HG03575 (cell line): Measurements from ENCODE around the gene ANKS1B.
"Not testable (repeated sequence)": the region's sequence is repeated elsewhere in the genome, so short reads cannot be mapped to it uniquely, and the experiment has no call there.

Source experiments
- ATAC-seq: cut with Tn5 transposase; IDR thresholded peaks from one replicate; pipeline ENCODE4 v1.9.1; 2021; ENCODE audit not compliant: unreplicated experiment, insufficient number of reproducible peaks, low FRiP score; ENCODE audit errors: extremely low read depth

The ANKS1B gene

DNA sequence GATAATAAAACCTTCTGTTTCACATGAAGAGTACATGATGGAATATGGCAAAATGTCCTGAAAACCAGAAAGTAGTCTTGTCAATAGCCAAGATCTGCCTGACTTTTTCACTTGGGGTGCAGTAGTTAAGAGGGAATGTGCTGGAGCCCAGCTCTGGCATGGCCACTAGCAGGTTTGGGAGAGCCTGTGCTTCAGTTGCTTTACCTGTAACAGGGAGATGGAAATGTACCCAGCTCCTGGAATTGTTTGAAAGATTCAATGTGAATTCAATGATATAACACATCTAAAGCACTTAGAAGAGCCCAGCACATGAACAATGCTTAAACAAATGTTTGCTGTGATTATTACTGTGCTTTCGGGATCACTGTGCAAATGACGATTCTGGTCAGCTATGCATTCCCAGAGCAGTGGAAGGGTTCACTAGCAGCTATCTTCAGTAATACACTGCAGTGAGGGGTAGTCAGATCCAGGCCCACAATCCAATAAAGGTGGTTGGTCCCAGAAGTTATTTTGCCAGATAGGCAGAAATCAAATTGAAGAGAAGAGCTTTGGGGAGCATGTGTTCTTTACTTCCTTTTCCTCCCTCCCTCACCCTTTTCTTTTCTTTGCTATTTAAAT lies 1114.7 kb downstream of the ANKS1B start:
- no peak for ATAC-seq

DNA sequence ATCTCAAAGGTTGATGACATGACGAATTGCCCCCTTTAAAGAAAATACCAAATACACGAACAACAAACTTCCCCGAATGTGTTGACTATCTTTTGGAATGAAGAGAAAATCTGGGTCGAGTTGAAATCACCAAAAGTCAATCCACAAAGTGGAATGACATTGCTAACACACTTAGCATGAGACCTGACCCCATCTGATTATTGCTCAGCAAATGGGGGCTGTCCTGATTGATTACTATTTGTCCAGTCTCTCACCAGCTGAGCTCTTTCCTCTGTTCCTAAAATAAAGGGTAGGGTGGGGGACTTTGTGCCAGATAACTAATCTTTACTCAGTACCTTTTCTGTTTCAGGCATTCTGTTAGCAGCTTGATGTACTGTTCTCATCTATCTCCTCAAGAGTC lies 1116.2 kb downstream of the ANKS1B start:
- ATAC-seq, result no peak

DNA sequence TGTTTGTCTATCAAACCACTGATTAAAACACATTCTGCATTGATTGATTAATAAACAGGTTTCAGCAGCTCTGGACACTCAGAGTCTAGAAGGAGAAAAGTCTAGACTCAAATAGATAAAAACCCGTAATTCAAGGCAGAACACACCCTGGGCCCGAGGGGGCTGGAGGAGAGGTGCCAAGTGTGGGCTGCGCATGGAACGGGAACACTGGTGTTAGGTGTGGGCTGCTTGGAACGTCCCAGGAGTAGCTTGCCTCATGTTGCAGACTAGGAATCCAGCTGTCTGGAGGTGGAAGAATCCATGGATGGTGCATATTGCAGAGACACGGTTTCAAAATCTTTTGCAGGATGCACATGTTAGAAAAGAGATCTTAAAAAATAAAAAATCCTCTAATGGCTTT lies 1116.7 kb downstream of the ANKS1B start:
- ATAC-seq, result no peak

DNA sequence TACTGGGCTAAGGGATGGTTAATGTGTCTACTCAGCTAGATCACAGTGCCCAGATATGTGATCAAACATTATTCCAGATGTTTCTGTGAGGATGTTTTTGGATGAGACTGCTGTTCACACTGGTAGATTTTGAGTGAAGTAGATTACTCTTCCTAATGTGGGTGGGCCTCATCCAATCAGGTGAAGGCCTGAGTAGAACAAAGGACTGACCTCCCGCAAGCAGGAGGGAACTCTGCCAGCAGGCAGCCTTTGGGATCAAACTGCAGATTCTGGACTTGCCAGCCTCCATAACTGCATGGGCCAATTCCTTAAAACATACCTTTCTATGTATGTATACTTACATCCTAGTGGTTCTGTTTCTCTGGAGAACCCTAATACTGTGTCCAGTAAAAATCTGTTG lies 1120.4 kb downstream of the ANKS1B start:
- no peak for ATAC-seq

DNA sequence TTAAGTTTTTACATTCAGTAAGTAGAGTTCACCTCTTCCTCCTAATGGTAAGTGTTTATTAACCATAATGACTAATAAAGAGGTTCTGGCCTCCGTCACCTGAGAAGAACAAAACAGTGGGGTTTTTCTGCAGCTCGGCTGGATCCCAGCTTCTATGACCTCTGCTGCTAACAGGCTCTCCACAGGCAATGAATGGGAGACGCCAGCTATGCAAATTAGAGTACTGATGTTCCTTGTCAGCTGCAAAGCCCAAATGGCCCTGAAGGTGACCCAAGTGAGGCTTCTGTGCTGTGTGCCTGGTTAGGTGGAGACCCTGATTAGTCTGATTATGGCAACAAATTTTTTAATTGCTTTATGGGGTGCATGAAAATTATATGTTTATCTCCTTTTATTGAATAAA lies 1121.6 kb downstream of the ANKS1B start:
- no peak for ATAC-seq

DNA sequence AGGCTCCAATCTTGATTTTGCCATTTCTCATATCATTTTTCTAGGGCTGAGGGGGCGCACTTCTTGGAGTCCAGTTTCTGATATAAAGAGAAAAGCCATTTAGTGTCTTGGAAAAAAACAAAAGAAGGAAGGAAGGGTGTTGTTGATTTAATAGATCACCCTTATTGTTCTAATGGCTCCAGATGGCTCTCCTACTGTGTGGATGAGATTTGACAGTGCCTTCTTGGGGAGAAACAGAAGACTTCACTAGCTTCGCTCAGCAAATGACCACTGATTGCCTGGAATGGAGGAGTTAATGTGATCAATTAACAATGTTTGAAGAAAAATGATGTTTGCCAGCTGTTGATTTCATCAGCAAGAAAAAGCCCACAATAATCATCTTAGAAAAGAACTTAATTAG lies 1123.5 kb downstream of the ANKS1B start:
- no peak for ATAC-seq

DNA sequence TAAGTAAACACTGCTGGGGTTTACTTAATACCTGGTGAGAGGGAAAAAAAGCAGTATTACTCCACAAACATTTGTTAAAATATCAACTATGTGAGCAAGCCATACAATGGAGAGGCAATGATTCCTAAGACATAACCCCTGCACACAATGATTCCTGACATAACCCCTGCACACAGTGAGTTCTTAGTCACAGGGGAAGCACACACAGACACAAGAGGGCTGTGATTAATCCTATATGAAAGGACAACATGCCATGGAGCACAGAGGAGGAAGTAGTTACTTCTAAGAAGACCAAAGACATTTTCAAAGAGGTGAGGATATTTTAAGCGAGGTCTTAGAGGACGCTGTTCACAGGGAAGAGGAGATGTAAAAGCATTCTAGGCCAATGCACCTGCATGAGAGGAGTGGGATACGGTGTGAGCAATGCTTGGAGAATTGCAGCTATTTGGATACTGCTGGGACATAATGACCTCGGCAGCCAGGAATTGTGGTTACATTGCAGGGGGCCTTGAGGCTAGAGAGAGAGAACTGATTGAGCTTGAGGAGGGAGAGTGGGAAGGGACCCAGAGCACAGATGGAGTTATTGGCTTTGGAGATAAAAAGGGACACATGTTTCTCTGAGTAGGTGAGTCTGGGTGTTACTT lies 1127.7 kb downstream of the ANKS1B start:
- ATAC-seq, result no peak

DNA sequence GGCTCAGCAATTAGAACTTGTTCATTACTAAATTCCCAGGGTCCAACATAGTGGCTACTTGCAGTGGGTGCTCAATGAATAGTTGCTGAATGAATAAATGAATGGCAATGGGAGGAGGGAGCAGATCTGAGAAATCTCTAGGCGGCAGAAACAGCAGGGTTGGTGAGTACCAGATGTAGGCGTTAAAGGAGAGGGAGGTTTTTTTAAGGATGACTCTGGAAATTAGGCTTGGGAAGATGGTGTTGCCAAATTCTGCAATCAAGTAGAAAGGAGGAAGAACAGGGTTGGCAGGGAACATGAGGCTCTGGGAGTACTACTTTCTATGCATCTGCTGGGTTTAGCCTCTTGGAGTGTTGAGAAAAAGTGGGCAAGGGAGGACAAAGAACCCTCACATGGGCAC lies 1132.6 kb downstream of the ANKS1B start:
- ATAC-seq, result no peak

DNA sequence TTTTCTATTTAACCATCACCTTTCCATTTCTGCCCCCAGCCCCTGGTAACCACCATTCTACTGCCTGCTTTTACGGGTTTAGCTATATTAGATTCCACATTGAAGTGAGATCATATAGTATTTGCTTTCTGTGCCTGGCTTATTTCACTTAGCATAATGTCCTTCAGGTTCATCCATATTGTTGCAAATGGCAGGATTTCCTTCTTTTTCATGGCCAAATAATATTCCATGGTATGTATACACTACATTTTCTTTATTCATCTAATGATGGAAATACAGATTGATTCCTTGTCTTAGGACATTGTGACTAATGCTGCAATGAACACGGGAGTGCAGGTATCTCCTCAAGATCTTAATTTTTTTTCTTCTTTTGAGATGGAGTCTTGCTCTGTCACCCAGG lies 1137.5 kb downstream of the ANKS1B start:
- no peak for ATAC-seq

DNA sequence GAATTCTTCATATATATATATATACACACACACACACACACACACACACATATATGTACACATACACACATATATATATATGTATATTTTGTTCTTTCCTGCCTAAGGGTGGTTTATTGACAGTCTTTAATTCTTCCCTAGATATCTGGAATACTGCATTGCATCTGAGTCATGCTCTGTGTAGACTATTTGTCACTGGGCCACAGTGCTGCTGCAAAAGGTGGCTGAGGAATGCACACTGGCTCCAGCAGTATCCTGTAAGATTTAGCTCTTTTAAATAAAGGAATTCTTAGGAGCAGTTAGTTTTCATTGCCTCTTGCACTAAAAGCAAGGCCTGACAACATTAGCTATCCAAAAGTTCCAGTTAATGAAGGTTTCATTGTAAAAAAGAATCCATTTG lies 1138.8 kb downstream of the ANKS1B start:
- ATAC-seq, result no peak

DNA sequence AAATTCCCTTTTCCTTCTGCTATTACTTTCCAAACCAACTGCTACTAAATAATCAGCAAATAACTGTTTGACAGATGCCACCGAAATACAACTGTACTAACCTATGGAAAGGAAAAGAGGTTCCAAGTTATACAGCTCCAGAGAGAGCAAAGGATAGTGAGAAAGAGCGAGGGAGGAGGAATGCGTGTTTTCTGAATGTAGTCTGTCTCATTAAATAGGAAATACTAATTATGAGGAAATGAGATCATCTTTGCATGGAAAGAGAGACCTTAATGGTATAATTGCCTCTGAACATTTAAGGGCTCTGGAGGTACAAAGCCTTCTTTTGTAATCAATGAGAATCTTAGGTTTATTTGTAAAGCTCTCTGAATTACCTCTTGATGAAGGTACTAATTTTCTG lies 1144.4 kb downstream of the ANKS1B start:
- ATAC-seq, result no peak

DNA sequence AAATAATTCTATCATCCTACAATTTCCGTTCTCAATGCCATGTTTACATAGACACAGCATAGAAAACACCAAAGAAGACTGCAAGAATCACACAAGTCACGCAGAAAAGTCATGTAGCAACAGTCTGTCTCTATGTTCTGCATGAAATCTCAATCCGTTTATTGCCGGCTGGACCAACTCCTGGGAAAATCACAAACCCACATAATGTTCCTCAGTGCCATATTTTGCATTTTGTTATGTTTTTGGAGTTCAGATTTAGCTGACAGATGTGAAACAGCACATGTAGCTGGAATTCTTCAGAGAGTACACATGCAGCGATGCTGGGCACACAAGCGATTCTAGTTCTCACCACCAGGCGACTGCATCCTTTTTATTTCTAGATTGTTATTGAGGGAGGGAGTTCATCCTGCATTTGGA lies 1146.5 kb downstream of the ANKS1B start:
- ATAC-seq, result no peak

DNA sequence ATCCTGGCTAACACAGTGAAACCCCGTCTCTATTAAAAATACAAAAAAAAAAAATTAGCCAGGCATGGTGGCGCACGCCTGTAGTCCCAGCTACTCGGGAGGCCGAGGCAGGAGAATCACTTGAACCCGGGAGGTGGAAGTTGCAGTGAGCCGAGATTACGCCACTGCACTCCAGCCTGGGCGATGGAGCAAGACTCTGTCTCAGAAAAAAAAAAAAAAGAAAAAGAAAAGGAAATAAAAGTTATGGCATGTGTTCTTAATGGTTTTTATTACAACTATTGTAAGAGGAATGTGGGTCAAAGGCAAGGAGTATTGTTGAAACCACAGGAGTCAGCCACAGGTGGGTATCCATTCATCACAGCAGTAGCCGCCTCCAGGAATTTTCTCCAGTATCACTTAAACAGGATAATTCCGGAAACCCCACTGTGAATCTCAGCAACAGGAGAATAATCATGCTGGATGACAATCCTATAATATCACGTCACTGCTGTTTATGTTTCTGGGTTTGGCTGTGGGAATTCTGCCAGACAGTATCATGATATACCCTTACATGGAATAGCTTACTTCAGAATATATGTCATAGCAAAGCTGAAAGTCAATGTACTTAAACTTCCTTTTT lies 1147.5 kb downstream of the ANKS1B start:
- not testable (repeated sequence) for ATAC-seq

DNA sequence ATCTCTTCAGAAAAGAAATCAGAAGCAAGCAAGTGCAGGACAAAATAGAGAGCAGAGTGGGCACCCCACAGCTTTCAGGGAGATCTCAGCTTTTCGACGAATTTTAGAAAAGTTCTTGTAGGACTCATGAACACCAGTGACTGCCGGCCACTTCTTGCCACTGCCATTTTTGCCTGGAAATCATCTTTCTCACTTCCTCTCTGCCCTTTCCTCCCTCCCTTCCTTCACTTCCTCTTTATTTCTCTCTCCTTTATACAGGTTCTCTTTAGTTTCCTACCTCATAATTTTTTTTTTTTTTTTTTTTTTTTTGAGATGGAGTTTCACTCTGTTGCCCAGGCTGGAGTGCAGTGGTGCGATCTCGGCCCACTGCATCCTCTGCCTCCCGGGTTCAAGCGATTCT lies 1154.1 kb downstream of the ANKS1B start:
- ATAC-seq, result no peak

DNA sequence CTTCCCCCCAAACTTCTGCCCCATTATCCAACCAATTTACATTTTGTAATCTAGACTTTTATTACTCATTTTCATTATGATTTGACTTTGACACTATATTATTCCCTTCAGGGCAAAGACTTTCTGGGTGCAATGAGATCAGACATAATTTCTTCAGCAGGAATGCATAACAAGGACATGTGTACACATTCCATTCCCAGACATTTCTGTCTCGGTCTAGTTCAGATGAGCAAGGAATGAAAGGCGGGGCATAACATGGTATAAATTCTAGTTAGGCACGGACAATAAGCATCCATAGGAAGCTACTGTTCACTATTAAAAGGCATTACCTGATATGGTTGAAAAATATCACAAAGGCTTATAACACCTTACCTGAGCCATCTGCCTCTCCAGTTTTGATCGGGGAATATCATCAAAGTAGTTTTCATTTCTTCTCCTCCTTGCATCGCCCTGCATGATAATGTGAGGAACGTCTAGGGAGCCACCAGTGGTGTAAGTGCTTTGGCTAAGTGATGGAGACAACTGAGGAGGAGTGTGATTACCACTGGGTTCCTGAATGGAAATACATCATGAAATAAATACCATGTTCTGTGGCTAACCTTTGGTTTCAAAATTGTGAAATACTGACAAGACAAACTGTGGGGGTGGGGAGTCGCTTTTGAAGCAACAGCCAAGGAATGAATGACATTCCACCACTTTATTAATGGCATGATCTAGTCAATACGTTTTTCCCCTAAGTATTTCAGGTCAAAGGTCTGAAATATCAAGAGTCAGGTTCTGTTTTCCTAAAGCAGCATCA lies 1155.7 kb downstream of the ANKS1B start:
- no peak for ATAC-seq

DNA sequence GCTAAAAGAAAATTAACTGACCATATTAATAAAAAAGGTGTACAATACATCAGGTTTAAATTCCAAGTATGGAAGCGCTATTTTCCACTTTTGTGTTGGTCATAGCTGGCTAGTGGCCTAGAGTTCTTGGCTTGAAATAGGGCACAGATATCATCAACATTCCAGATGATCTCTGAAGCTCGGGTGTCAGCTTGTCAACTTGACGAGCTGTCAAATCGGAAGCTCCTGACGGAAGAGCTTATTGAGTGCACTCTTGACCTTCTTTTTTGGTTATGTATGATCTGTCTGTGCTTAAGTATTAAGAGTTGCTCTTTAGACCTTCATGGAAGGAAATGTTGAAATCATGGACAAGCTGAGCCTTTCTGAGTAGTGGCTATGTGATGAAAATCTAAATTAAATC lies 1161.7 kb downstream of the ANKS1B start:
- ATAC-seq, result no peak

DNA sequence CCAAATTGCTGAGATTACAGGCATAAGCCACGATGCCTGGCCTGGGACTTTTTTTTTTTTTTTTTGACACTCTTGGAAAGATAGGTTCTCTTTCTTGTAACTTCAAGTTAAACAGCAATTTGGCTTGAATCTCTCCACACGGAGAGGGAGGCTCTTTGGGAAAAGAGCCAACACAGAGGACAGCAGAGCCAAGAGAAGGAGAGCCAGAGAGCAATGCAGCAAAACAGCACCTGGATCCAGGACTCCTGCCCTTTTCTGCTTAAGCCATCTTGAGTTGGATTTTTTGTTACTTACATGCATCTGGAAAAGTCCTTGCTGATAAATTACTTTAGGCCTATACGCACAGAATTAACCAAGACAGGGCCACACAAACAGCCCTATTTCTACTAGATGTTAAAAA lies 1162.9 kb downstream of the ANKS1B start:
- ATAC-seq, result no peak

DNA sequence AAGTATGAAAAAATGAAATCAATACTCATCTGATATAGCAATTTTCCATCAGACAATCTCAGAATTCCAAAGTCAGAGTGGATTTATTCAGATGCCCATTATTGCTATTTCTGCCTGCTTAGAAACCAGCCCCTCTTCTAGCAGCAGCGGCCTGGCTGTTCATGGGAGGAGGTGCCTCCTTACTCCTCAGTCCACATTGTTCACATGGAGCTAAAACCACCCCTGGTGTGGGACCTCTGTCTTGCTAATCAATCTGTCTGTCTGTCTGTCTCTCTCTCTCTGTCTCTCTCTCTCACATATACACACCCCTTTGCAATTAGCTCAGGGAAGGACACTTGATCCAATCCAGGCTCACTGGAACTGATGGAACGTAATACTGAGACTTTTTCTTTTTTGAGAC lies 1163.5 kb downstream of the ANKS1B start:
- ATAC-seq, result no peak

DNA sequence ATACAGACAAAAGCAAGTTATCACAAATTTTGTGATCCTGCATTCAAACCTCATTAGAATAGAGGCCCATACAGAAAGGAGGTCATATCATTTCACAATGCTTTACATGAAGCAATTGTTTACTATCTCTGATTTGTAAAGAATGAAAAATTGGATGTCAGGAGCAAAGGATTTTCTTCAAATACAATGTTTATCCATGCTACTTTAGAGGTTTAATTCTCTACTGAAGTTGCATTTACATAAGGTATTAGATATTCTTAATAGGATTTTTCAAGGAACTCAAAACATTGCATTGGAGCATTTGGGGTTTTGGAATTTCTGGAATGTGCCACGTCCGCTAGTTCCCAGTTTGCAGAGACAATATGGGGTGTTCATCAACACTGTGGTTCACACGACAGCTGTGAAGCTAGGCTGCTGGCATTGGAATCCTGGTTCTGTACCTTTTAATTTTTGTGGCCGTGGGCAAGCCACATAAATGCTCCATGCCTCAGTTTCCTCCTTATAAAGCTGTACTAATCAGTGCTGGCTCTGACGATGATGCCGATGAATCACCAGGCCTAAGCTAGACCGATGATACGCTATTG lies 1164.8 kb downstream of the ANKS1B start:
- ATAC-seq, result no peak

DNA sequence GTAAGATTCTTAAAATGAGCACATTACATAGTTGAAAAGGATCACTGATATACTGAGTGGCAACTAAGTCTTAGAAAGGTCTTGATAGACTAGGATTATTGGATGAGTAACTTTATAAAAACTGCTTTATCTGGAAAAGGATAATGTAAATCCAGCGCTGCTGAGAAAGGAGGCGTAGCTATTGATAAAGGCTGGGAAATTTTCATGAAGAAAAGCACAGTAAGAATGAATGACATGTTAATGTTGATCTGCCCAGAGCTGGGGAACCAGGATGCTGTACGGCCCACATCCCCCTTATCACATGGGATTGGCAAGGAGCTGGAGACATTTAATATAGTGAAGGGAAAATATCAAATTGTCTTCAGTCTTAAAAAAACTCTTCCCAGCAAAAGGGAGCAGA lies 1165.7 kb downstream of the ANKS1B start:
- ATAC-seq, result no peak
